RWPE2 (cell line): ENCODE data around the gene COIL.

Experiments used
- ATAC-seq: fragments of 200-7000 bp; cut with Tn5 transposase; 3 replicates; pipeline ENCODE4 v1.9.1; 2021; ENCODE audit warnings: low read depth
- DNase-seq: peaks from one replicate; pipeline ENCODE4 v3.0.0-alpha.2; 2020; ENCODE audit warnings: low spot score
- H3K27ac ChIP-seq: fragments of 450-650 bp; 2 replicates; pipeline ENCODE4 v1.5.1; 2017; ENCODE audit warnings: mild to moderate bottlenecking; ENCODE audit not compliant: poor library complexity, severe bottlenecking
- H3K27me3 ChIP-seq: fragments of 250-450 bp; sonication (Bioruptor Pico); 2 replicates; pipeline ENCODE4 v1.5.1; 2021; ENCODE audit warnings: mild to moderate bottlenecking, moderate library complexity; ENCODE audit not compliant: insufficient read depth, poor library complexity, severe bottlenecking
- H3K36me3 ChIP-seq: fragments of 250-450 bp; sonication (Bioruptor Pico); 2 replicates; pipeline ENCODE4 v1.5.1; 2020; ENCODE audit warnings: low read depth, mild to moderate bottlenecking, moderate library complexity
- H3K4me1 ChIP-seq: fragments of 250-450 bp; sonication (Bioruptor Pico); 2 replicates; pipeline ENCODE4 v1.5.1; 2021; ENCODE audit warnings: mild to moderate bottlenecking, moderate library complexity; ENCODE audit not compliant: insufficient read depth, poor library complexity, severe bottlenecking
- H3K4me3 ChIP-seq: fragments of 250-450 bp; sonication (Bioruptor Pico); 2 replicates; pipeline ENCODE4 v1.5.1; 2021; ENCODE audit warnings: mild to moderate bottlenecking, moderate library complexity; ENCODE audit not compliant: severe bottlenecking
- H3K9me3 ChIP-seq: fragments of 250-450 bp; sonication (Bioruptor Pico); 2 replicates; pipeline ENCODE4 v1.5.1; 2021; ENCODE audit warnings: mild to moderate bottlenecking, moderate library complexity; ENCODE audit not compliant: severe bottlenecking
- CTCF ChIP-seq: fragments of 450-650 bp; IDR thresholded peaks from one replicate; pipeline ENCODE4 v1.5.1; 2017; ENCODE audit warnings: mild to moderate bottlenecking, moderate library complexity; ENCODE audit not compliant: poor library complexity, severe bottlenecking

The COIL gene

DNA sequence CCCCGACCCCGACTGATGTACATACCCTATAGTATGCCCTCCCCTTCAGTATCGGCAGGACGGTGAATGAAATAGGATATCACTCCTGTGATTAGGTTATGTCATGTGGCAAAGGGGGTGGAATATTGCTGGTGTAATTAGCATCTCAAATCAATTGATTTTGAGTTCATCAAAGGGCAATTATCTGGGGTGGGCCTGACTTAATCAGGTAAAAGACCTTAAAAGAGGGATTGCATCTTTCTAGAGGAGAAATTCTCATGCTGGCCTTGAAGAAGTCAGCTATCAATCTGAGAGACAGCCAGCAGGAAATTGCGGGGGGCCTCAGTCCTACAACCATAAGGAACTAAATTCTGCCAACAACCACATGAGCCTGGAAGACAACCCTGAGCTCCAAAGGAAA is 57.3 kb downstream of the COIL start:
- Histone ChIP-seq H3K36me3 (peaks cover 100% of the 10 kb centered on the region), H3K4me3 (no peak overlapping the region), H3K27me3 (no peaks in the 10 kb centered on the region), H3K27ac (peak overlapping the region; percentile 66), H3K4me1 (peaks cover 13% of the 10 kb centered on the region), H3K9me3 (no peaks in the 10 kb centered on the region)
- DNase-seq (no peak), ATAC-seq (no peak)
- TF ChIP-seq CTCF, result no peak

- Histone ChIP-seq H3K36me3 (peaks cover 100% of the 10 kb centered on the region), H3K4me3 (no peak overlapping the region)
These were observed 58.5 kb downstream of the COIL start for GRCh38 chr17:56902348-56902747.

DNA sequence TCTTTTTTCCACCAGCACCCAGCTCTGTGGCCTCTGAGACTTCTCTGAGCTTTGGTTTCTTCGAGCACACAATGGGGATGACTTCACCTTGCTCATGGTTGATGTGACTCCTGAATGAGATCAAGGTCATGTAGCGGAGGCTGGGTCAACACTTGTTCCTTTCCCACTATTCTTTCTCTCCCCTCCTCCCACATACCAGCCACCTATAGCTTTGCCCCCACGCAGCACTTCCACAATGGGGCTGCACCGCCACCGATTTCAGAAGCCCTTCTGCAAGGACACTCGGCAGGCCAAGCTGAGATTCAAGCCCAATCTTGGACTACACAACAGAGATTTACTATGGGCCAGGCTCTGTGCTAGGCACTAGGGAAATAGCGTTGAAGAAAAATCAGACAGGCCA is 61.4 kb downstream of the COIL start:
- H3K4me1 ChIP-seq, result peaks cover 13% of the 10 kb centered on the region
- H3K27me3 ChIP-seq, result no peaks in the 10 kb centered on the region
- H3K4me3 ChIP-seq, result no peak overlapping the region
- H3K9me3 ChIP-seq, result no peaks in the 10 kb centered on the region
- ATAC-seq, result no peak
- no peak for TF ChIP-seq CTCF
- H3K36me3 ChIP-seq, result peaks cover 98% of the 10 kb centered on the region
- no peak for DNase-seq
- H3K27ac ChIP-seq, result no peak overlapping the region

More at GRCh38 chr17:56902348-56902747, 58.5 kb downstream of the COIL start:
- peak; percentile 97 for ATAC-seq
- peak; percentile 85 for DNase-seq
- Histone ChIP-seq H3K9me3 (no peaks in the 10 kb centered on the region), H3K27ac (peak overlapping the region; percentile 66), H3K27me3 (no peaks in the 10 kb centered on the region), H3K4me1 (peaks cover 13% of the 10 kb centered on the region)
- no peak for TF ChIP-seq CTCF

GRCh38 chr17:56898874-56899273 is 62.0 kb downstream of the COIL start:
- Histone ChIP-seq H3K27me3 (no peaks in the 10 kb centered on the region), H3K9me3 (no peaks in the 10 kb centered on the region), H3K4me3 (no peak overlapping the region), H3K4me1 (peaks cover 13% of the 10 kb centered on the region), H3K27ac (no peak overlapping the region), H3K36me3 (peaks cover 98% of the 10 kb centered on the region)
- ATAC-seq (no peak), DNase-seq (no peak)
- no peak for TF ChIP-seq CTCF

GRCh38 chr17:56897646-56898424 is 63.0 kb downstream of the COIL start:
- ATAC-seq (no peak), DNase-seq (no peak)
- Histone ChIP-seq H3K4me3 (no peak overlapping the region), H3K36me3 (peaks cover 98% of the 10 kb centered on the region), H3K9me3 (no peaks in the 10 kb centered on the region), H3K27ac (no peak overlapping the region), H3K27me3 (no peaks in the 10 kb centered on the region), H3K4me1 (peaks cover 9% of the 10 kb centered on the region)
- no peak for TF ChIP-seq CTCF
